Left cardiac atrium (tissue), 4 donors: ENCODE data around the gene COL4A6. TPM values are rescaled to one million over a fixed set of nuclear protein-coding genes. Genes with fewer than 3 reads are reported as not detected.
"Not testable (repeated sequence)": the region's sequence is repeated elsewhere in the genome, so short reads cannot be mapped to it uniquely, and the experiment has no call there.

ENCODE experiments used
- ATAC-seq, 2 donors: fragments of 200-7000 bp; cut with Tn5 transposase; one replicate each; pipeline ENCODE4 v1.9.1; 2020; ENCODE audit warnings: mild to moderate bottlenecking in 2 of 2, moderate library complexity in 2 of 2
- DNase-seq: peaks from one replicate; pipeline ENCODE4 v3.0.0-alpha.2; 2020
- intact Hi-C, 2 donors: fragments of 100-400 bp; cut with DNase I; formaldehyde crosslinking; loops; one replicate each; pipeline versions ENCODE4 v1.14.1 to v1.15.1; 2022 to 2023
- total RNA-seq, 2 donors: library from RNA; stranded (reverse); fragmentation: NEBNext Ultra II Directional; extraction: Animal tissue kit (Norgen Biotek cat#: 25700); gene quantifications; one replicate each; pipeline ENCODE4 v1.2.1, GENCODE V29; 2021
- donor health status: DM: no; HTN: yes; CAD: no.
- donor health status: DM: no; HTN: yes; CAD: no; lungs with severe emphysema.
- donor health status: DM: yes; HTN: yes; CAD: no.
- donor health status: Dilated cardiomyopathy.

Gene COL4A6
- total RNA-seq, 2 donors from 2014 or later, result 13.7 to 14.7 TPM

GRCh38 chrX:108415891-108416290, 22.3 kb downstream of the COL4A6 start:
- ATAC-seq (no peak), DNase-seq (no peak)
- intact Hi-C loops, result no loop called here

- DNase-seq, result no peak
- ATAC-seq, result no peak
- intact Hi-C loops, result no loop called here
Measured at GRCh38 chrX:108415146-108415545, 23.1 kb downstream of the COL4A6 start.

DNA sequence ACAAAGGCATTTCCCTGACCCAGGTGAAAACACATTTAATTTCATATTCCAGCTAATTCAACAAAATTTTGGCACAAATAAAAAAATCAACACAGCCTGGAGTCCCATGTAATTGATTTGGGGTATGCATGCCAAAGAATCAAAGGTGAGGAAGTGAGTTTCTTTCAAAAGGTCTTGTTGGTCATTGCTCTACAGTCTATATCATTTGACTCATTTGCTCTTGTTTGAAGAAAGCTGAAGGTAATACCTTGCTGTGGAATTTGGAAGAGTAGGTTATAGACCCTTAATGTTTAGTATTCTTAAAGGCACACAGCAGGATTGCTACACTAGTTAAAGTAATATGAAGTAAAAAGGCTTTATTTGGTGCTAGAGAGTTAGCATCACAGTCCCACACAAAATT, 25.4 kb downstream of the COL4A6 start:
- intact Hi-C loops, result no loop called here

GRCh38 chrX:108399418-108400165, 38.6 kb downstream of the COL4A6 start:
- no peak for DNase-seq
- ATAC-seq, result no peak
- intact Hi-C loops, result no loop called here

More for the DNA sequence above, 25.4 kb downstream of the COL4A6 start:
- no peak for DNase-seq
- ATAC-seq, result no peak

- ATAC-seq, result peak in 1 of 2 donors; percentile 39
- intact Hi-C loops, result no loop called here
- DNase-seq, result no peak
Measured at GRCh38 chrX:108397627-108398391, 40.4 kb downstream of the COL4A6 start.

- DNase-seq, result no peak
- intact Hi-C loops, result no loop called here
Measured at GRCh38 chrX:108396986-108397385, 41.2 kb downstream of the COL4A6 start.

DNA sequence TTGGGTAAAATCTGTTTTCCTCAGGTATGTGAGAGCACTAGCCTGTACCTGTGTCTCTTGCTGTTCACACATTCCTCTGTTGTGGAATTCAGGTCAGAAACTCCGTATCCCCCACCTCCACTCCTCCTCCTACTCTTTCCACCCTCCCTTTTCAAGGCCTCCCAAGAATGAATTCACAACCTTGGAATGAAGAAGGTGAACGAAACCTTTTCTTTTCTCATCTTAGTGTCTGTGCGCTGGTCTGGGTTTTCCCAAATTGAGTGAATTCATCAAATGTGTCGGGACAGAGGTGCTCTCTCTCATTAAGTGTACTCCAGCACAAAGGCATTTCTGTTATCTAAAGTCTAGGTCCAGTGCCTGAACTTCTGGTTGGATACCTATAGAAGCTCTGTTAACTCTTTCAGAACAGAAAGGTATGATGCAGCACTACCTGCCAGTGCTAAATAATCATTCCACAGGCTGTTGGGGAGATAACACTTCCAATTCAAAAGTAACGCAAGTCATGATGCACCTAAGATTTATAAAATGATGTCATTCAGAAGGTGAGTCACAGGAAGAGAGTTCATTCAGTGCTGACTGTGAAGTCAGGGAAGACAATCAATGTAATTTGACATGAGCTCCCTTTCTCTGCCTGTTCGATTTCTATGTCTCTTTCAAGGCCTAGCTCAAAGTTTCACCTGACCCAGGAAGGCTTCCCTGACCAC, 41.9 kb downstream of the COL4A6 start:
- no peak for DNase-seq
- peak in 1 of 2 donors; percentile 50 for ATAC-seq
- intact Hi-C loops, result no loop called here

More at GRCh38 chrX:108396986-108397385, 41.2 kb downstream of the COL4A6 start:
- no peak for ATAC-seq

DNA sequence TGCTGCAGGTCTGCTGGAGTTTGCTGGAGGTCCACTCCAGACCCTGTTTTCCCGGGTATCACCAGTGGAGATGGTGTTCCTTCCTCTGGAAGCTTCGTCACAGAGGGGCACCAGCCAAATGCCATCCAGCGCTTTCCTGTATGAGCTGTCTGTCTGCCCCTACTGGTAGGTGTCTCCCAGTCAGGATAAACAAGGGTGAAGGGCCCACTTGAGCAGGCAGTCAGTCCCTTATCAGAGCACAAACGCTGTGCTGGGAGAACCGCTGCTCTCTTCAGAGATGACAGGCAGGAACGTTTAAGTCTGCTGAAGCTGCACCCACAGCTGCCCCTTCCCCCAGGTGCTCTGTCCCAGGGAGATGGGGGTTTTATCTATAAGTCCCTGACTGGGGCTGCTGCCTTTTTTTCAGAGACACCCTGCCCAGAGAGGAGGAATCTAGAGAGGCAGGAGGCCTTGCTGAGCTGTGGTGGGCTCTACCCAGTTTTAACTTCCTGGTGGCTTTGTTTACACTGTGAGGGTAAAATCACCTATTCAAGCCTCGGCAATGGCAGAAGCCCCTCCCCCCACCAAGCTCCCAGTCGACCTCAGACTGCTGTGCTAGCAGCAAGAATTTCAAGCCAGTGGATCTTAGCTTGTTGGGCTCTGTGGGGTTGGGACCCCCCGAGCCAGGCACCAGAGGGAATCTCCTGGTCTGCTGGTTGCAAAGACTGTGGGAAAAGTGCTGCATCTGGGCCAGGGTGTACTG, 47.1 kb downstream of the COL4A6 start:
- ATAC-seq (peak; percentile 72 to 78), DNase-seq (peak; percentile 17)
- intact Hi-C loops, result not testable (repeated sequence)

GRCh38 chrX:108384783-108385182, 53.4 kb downstream of the COL4A6 start:
- intact Hi-C loops, result no loop called here
- ATAC-seq, result no peak
- DNase-seq, result no peak

DNA sequence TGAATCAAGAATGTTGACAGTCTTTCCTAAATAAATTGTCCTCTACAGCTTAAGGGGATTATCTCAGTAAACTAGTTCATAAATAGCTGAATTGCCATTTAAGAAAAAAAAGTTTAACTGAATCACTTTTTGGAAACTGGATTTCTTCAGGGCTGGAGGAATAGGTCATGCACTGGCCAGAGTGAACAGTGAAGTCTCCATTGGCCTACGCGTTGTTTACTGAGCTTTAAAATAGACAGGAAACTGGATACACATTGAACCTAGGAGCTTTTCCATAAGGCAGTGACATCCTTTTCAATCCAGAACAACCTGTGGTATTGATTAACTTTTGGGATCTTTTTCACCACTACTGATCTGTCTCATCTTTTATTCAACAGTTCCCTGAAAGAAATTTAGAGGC, 58.0 kb downstream of the COL4A6 start:
- no peak for ATAC-seq
- intact Hi-C loops, result no loop called here

GRCh38 chrX:108376821-108377220, 61.4 kb downstream of the COL4A6 start:
- intact Hi-C loops, DNase-seq, ATAC-seq: not testable (repeated sequence)

More for the DNA sequence above, 58.0 kb downstream of the COL4A6 start:
- DNase-seq, result no peak

DNA sequence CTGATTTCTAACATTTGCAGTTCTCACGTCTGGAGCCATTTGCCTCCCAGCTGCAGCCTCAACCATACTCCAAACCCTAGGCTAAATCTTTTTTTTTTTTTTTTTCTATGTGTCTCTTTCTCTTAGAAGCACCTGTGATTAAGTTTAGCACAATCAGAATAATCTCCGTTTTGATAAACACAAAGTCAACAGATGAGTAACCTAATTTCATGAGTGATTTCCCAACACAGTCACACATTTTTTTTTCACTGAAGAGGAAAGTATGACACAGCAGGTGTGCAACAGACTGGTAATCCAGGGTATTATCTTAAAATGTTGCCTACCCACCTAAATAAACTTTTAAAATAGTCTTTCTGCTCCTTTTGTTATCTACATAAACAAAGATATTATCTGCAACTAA, 62.6 kb downstream of the COL4A6 start:
- DNase-seq, ATAC-seq, intact Hi-C loops: not testable (repeated sequence)

GRCh38 chrX:108366644-108367406, 71.4 kb downstream of the COL4A6 start:
- ATAC-seq (no peak), DNase-seq (no peak)
- intact Hi-C loops, result no loop called here

DNA sequence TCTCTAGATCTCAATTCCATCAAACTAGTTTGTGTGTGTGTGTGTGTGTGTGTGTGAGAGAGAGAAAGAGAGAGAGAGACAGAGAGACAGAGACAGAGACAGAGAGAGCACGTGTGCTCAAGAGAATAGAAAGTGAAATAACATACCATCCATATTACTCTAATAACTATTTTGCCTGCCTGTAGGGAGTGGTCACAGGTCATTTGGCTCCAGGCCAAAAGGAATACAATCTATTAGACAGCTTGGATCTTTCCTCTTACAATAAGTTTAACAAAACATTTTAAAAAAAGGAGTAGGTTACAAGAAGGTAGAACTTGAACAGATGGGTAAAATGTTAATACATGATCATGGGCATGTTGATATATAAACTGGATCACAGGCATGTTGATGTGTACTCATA, 76.2 kb downstream of the COL4A6 start:
- DNase-seq (no peak), ATAC-seq (no peak)
- intact Hi-C loops, result no loop called here

DNA sequence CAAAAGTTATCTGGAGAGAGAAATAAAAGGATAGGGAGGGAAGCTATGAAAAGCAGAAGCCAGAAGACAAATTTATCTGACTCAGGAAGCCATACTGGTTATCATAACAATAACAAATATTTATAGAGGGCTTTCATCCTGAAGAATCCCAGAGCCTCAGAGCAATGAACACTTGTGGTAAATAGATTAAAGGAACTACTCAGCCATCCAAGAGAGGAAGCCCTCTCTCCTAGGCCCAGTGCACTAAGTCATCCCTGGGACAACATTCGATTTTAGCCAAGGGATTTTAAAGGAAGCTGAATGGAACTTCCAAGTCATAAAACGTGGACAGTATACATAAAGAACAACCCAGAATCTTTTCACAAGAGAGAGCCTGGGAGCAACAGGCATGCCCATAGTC, 76.9 kb downstream of the COL4A6 start:
- intact Hi-C loops, result no loop called here

GRCh38 chrX:108359806-108360602, 78.2 kb downstream of the COL4A6 start:
- DNase-seq, result no peak
- intact Hi-C loops, result no loop called here
- ATAC-seq, result peak in 1 of 2 donors; percentile 36

More for the DNA sequence above, 76.9 kb downstream of the COL4A6 start:
- ATAC-seq, result no peak
- DNase-seq, result no peak

DNA sequence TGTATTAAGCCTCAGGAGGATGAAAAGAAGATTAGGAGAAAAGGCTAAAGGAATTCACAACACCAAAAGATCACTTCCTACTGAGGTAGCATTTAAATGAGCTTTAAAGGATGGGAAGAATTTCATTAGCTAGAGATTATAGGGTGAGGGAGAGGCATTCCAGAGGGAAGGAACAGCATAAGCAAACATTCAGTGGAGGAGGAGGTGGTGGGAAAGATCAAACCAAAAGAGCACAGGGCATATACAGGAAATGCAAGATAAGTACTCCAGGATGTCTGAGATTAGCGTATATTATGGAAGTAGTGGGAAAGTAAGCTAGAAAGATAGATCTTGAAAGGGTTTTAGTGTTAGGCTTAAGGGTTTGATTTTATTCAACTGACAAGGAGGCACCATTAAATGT, 84.8 kb downstream of the COL4A6 start:
- DNase-seq, result no peak
- no peak for ATAC-seq
- intact Hi-C loops, result no loop called here

DNA sequence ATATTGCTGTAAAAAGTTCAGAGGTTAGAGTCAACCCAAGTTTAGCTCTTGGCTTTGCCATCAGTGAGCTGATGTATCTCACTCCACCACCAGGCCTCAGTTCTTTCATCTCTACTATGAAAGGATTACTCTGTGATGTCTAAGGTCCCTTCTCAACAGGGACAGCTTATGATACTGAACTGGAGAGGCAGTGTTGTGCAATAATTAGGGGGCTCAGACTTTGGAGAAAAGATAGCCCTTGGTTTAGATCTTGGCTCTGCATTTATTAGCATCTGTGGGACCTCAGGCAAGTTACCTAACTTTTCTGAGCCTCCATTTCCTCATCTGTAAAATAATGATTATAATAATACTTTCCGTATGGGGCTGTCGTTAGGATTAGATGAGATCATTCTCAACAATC, 89.0 kb downstream of the COL4A6 start:
- DNase-seq, result no peak
- no peak for ATAC-seq
- intact Hi-C loops, result no loop called here
